SH-SY5Y (cell line): ENCODE data around the gene FBXW12.

ENCODE experiments used
- GATA2 ChIP-seq: IDR thresholded peaks from 2 replicates; pipeline ENCODE4 v1.6.1; 2011; ENCODE audit warnings: mild to moderate bottlenecking, low read depth, low read length
- GATA3 ChIP-seq: IDR thresholded peaks from 2 replicates; pipeline ENCODE4 v1.6.1; 2011; ENCODE audit warnings: low read depth, mild to moderate bottlenecking, low read length, moderate library complexity

DNA sequence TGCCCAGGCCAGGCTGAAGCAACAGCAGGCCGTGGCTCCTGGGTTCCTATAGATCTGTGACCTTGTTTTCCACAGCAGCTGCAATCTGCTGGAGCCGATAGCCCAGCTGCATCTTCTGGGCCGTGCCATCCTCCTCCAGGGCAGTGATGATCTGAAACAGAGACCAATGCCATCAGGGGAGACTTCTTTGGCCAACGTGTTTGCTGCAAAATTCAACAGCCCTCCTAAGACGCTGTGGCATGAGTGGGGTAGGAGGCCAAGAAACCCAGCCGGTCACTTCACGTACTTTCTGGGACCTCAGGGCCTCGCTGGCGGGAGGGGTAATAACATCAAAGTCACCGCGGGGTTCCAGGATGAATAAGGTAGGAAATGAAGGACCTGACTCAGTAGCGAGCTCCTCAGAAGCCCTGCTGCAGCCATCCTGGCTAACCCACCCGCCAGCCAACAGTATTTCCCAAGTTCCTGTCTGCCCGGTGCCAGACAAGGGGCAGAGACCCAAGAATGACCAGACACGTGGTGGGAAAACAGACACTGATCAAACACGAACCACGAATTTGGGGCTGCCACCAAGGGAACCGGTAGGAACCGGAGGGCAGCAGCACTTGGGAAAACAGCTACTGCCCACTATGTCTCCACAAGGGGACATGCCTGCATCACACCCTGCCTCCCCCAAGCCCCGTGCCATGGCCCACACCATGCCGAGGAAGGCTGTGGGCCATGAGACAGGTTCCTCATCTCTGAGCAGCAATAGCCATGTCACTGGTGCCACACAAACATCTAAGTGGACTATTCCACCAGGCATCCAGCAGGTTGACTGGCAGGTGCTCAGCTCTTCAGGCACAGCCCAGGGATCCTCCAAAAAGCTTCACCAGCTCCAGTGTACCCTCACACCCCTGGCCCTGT is 32.7 kb downstream of the FBXW12 start:
- TF ChIP-seq GATA2 = no peak
- no peak for TF ChIP-seq GATA3
